ENCODE data around the gene ZFAND2B. TPM values are rescaled to one million over a fixed set of nuclear protein-coding genes. Genes with fewer than 3 reads are reported as not detected.

ZFAND2B gene
- total RNA-seq, 1 donor = 25.0 TPM

- Histone ChIP-seq H4K20me1 (ENCODE audit: insufficient read depth, low read length) (peaks cover 16% of the 10 kb centered on the region), H2AFZ (ENCODE audit: low read length) (peak overlapping the region; percentile 86), H3K4me1 (ENCODE audit: insufficient read depth, low read length) (peaks cover 20% of the 10 kb centered on the region), H3K4me2 (ENCODE audit: insufficient read depth, low read length) (peak overlapping the region; percentile 100), H3K4me3 (ENCODE audit: insufficient read depth, low read length) (peak overlapping the region; percentile 97), H3K27ac (ENCODE audit: low read depth, low read length) (peak overlapping the region; percentile 85), H3K9me3 (ENCODE audit: low read depth, low read length) (no peaks in the 10 kb centered on the region), H3K27me3 (ENCODE audit: insufficient read depth, low read length) (no peaks in the 10 kb centered on the region), H3K79me2 (ENCODE audit: insufficient read depth, low read length) (peaks cover 41% of the 10 kb centered on the region), H3K36me3 (ENCODE audit: insufficient read depth, low read length) (peaks cover 42% of the 10 kb centered on the region)
- TF ChIP-seq CTCF (IDR thresholded peaks at IDR 0.05; ENCODE audit: extremely low read depth, low read depth, low read length) = no peak
- DNase-seq (ENCODE audit: insufficient read length, low spot score, missing footprints) = peak; percentile 94
These were observed 23.5 kb downstream of the ZFAND2B start for GRCh38 chr2:219230059-219230540.

- Histone ChIP-seq H3K4me1 (ENCODE audit: insufficient read depth, low read length) (peaks cover 5% of the 10 kb centered on the region), H2AFZ (ENCODE audit: low read length) (no peak overlapping the region), H3K27ac (ENCODE audit: low read depth, low read length) (no peak overlapping the region), H4K20me1 (ENCODE audit: insufficient read depth, low read length) (no peaks in the 10 kb centered on the region), H3K4me2 (ENCODE audit: insufficient read depth, low read length) (no peak overlapping the region), H3K9me3 (ENCODE audit: low read depth, low read length) (no peaks in the 10 kb centered on the region), H3K36me3 (ENCODE audit: insufficient read depth, low read length) (peaks cover 74% of the 10 kb centered on the region), H3K4me3 (ENCODE audit: insufficient read depth, low read length) (no peak overlapping the region), H3K27me3 (ENCODE audit: insufficient read depth, low read length) (no peaks in the 10 kb centered on the region), H3K79me2 (ENCODE audit: insufficient read depth, low read length) (peaks cover 14% of the 10 kb centered on the region)
- TF ChIP-seq CTCF (IDR thresholded peaks at IDR 0.05; ENCODE audit: extremely low read depth, low read depth, low read length) = no peak
- DNase-seq (ENCODE audit: insufficient read length, low spot score, missing footprints) = no peak
These were observed 27.7 kb downstream of the ZFAND2B start for GRCh38 chr2:219234331-219234730.

- H3K4me3 ChIP-seq (ENCODE audit: insufficient read depth, low read length) = peak overlapping the region; percentile 51
These were observed 36.7 kb downstream of the ZFAND2B start for GRCh38 chr2:219243291-219243761.

GRCh38 chr2:219244789-219245147 lies 38.2 kb downstream of the ZFAND2B start:
- peaks cover 34% of the 10 kb centered on the region for H3K79me2 ChIP-seq (ENCODE audit: insufficient read depth, low read length)
- peaks cover 16% of the 10 kb centered on the region for H3K36me3 ChIP-seq (ENCODE audit: insufficient read depth, low read length)
- H3K4me3 ChIP-seq (ENCODE audit: insufficient read depth, low read length) = peak overlapping the region; percentile 88
- H3K27ac ChIP-seq (ENCODE audit: low read depth, low read length) = peak overlapping the region; percentile 95
- TF ChIP-seq CTCF (IDR thresholded peaks at IDR 0.05; ENCODE audit: extremely low read depth, low read depth, low read length) = no peak
- H3K27me3 ChIP-seq (ENCODE audit: insufficient read depth, low read length) = no peaks in the 10 kb centered on the region
- DNase-seq (ENCODE audit: insufficient read length, low spot score, missing footprints) = no peak
- no peaks in the 10 kb centered on the region for H4K20me1 ChIP-seq (ENCODE audit: insufficient read depth, low read length)
- peaks cover 29% of the 10 kb centered on the region for H3K4me1 ChIP-seq (ENCODE audit: insufficient read depth, low read length)
- H3K9me3 ChIP-seq (ENCODE audit: low read depth, low read length) = no peaks in the 10 kb centered on the region
- H3K4me2 ChIP-seq (ENCODE audit: insufficient read depth, low read length) = peak overlapping the region; percentile 92
- peak overlapping the region; percentile 96 for H2AFZ ChIP-seq (ENCODE audit: low read length)

More at GRCh38 chr2:219243291-219243761, 36.7 kb downstream of the ZFAND2B start:
- DNase-seq (ENCODE audit: insufficient read length, low spot score, missing footprints) = peak; percentile 32
- H3K27me3 ChIP-seq (ENCODE audit: insufficient read depth, low read length) = no peaks in the 10 kb centered on the region
- peaks cover 16% of the 10 kb centered on the region for H3K4me1 ChIP-seq (ENCODE audit: insufficient read depth, low read length)
- H3K36me3 ChIP-seq (ENCODE audit: insufficient read depth, low read length) = peaks cover 22% of the 10 kb centered on the region
- no peak overlapping the region for H3K27ac ChIP-seq (ENCODE audit: low read depth, low read length)
- H3K9me3 ChIP-seq (ENCODE audit: low read depth, low read length) = no peaks in the 10 kb centered on the region
- H3K79me2 ChIP-seq (ENCODE audit: insufficient read depth, low read length) = peaks cover 34% of the 10 kb centered on the region
- H2AFZ ChIP-seq (ENCODE audit: low read length) = peak overlapping the region; percentile 36
- no peaks in the 10 kb centered on the region for H4K20me1 ChIP-seq (ENCODE audit: insufficient read depth, low read length)
- no peak for TF ChIP-seq CTCF (IDR thresholded peaks at IDR 0.05; ENCODE audit: extremely low read depth, low read depth, low read length)
- H3K4me2 ChIP-seq (ENCODE audit: insufficient read depth, low read length) = peak overlapping the region; percentile 47
